Iris pigment epithelial cell (primary cell): Measurements from ENCODE around the gene OSR1.
"Not testable (repeated sequence)": the region's sequence is repeated elsewhere in the genome, so short reads cannot be mapped to it uniquely, and the experiment has no call there.

Source experiments
- DNase-seq: peaks from one replicate; pipeline ENCODE4 v3.0.0-alpha.2; 2011; ENCODE audit warnings: low read depth

The OSR1 gene

GRCh38 chr2:19358242-19359020 lies at the start of gene OSR1:
Gene OSR1 (minus strand): TSS chr2:19358623. CDS start chr2:19353805, 4,818 bp downstream.
- peak; percentile 71 for DNase-seq

GRCh38 chr2:19403785-19404184 lies 45.4 kb upstream of the OSR1 start:
- no peak for DNase-seq

- DNase-seq = no peak
Measured at GRCh38 chr2:19392191-19392590, 33.8 kb upstream of the OSR1 start.

DNA sequence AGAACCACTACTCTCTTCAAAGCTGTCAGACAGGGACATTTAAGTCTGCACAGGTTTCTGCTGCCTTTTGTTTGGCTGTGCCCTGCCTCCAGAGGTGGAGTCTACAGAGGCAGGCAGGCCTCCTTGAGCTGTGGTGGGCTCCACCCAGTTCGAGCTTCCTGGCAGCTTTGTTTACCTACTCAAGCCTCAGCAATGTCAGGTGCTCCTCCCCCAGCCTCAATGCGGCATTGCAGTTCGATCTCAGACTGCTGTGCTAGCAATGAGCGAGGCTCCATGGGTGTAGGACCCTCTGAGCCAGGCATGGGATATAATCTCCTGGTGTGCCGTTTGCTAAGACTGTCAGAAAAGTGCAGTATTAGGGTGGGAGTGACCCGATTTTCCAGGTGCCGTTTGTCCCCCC lies 31.0 kb upstream of the OSR1 start:
- not testable (repeated sequence) for DNase-seq

- no peak for DNase-seq
Measured at GRCh38 chr2:19380532-19380931, 22.1 kb upstream of the OSR1 start.

GRCh38 chr2:19378939-19379338 lies 20.5 kb upstream of the OSR1 start:
- DNase-seq = no peak

- no peak for DNase-seq
Measured at GRCh38 chr2:19377717-19378116, 19.3 kb upstream of the OSR1 start.

- DNase-seq = no peak
Measured at GRCh38 chr2:19373352-19373751, 14.9 kb upstream of the OSR1 start.

- no peak for DNase-seq
Measured at GRCh38 chr2:19371996-19372582, 13.7 kb upstream of the OSR1 start.

- DNase-seq = peak; percentile 63
Measured at GRCh38 chr2:19369341-19369955, 11.0 kb upstream of the OSR1 start.

DNA sequence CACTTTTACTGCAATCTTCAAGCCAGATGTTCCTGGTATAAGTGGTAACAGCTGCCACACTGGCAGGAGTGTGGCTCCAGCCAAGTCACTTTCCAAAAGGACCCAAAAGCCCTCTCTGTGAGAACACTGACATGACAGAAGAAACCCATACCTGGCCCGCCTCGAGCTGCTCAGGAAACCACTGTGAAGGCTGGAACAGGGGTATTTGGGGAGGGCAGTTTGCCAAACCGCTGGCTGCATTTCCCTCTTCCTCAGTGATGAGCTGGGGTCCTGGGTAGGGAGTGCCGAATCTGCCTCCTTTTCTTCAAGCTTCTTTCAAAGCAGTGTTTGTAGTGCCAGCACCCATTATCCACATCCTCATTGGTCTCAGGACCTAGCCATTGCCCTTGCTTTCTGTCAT lies 10.3 kb upstream of the OSR1 start:
- no peak for DNase-seq

DNA sequence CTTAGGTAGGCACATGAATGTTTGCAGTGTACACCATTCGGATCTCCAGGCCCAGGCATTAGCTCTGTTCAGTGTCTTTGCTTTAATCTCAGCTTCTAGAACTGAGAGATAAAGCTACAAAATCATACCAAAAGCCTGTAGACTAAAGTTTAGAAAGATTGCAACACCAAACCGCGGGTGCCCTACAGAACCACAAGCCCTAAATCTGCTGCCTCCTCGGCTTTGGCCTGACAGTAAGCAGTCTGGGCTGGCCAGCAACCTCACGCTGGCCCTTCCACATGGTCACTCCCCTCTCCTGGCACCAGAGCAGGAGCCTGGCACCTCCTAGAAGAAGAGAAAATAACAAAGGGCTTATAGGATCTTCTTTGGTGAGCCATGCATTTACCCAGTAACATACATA lies 8.9 kb upstream of the OSR1 start:
- no peak for DNase-seq

- DNase-seq = no peak
Measured at GRCh38 chr2:19365126-19365525, 6.7 kb upstream of the OSR1 start.

DNA sequence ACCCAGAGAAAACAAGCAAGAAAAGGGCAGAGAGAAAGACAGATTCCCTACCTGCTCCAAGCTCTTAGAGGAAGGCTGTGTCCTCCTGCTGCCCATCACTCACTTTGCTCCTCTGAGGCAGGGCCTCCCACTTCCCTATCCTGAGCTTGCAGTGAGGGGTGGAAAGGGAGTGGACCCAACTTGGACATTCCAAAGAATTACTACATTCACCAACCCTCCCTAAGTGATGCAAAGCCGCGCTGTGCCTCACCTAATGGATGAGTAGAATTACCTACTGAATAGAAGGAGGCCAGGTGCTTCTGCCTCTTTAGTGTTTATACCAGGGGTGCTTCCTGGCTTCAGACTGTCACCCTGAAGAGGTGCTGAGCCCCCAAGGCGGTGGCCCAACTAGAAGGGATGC lies 5.6 kb upstream of the OSR1 start:
- no peak for DNase-seq

DNA sequence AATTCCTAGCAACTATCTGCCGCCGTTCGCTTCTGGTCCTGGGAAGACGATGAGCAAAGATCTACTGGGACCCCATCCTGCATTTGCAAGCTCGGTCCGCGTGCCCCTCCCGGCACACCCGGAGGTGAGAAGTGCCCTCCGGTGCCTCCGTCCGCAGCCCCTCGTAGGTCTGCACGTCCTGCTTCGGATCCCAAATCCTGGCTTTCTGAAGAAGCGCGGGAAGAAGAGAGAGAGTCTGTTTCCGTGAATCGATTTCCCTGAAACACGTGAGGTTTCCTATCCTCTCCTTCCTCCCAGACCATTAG lies 5.0 kb upstream of the OSR1 start:
- DNase-seq = no peak

- DNase-seq = peak; percentile 80
Measured at GRCh38 chr2:19362755-19363473, 4.5 kb upstream of the OSR1 start.

DNA sequence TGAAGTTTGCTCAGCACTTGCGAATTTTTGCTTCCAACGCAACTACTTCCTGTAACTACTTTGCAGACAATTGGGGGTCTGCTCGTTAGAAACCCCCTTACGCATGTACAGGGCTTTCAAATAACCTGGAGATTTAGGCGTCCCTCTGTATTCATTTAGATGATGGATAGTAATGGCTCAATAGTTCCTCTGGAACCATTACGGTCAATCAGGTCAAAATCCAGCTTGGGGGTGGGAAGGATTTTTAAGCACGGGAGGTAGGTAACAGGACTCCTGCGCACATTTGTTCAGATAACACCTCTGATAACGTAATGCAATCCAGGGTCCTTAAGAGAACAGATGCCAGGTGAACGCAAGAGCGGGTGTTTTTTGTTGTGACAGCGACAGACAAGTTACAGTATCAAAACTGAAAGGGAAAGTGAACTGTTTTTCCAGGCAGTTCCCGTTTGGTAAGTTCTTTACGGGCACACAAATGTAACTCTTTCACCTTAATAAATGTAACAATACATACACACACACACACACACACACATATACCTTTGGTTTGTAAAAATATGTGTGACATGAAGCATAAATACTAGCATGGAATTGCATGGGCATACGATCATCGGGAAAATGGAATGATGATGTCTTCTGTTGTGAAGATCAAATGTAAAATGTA lies 3.8 kb upstream of the OSR1 start:
- peak; percentile 46 for DNase-seq

DNA sequence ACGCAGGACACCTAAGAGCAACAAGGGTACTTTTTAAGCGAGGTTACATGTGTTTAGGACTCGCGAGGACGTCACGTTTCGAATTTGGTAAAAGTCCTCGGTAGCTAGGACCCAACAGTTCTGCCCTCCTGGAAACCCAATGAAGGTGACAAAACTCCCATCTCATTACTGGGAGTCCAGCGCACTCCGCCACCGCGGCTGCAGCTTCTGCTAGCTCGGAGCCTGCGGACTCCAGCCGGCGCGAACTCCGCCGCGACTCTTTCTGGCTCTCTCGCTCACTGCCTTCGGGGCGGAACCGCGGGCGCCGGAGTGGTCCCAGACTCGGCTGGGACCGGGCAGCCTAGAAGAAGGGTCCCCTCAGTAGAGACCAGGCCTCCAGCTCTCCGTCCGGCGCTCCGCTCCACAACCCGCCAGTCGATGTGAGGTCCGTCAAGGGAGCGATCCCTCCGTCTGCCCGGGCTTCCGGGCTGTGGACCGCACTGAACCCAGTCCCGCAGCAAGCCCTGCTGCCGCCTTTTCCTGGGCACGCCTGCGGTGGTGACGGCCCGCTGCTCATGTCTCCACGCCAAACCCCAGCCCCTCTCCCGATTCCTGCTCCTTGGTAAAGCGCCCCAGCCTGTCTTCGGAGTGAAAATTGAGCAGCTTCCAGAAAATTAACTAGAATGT lies 3.0 kb upstream of the OSR1 start:
- DNase-seq = peak; percentile 39

DNA sequence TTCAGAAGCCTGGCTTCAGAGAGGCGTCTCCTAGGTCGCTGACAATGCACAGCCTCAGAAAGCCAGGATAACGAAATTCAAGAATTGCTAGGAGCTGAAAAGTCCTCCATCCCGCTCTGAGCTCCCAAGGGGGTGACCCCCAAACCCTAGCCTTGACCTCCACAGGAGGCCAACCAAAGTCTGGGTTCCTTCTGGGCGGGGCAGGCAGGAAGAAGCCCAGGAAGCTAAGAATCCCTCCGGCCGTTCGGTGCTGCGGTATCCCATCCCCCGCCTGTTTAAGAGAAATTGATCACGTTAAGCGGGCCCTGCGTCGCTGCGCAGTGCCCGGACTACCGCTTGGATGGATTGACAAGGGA lies 2.5 kb upstream of the OSR1 start:
- DNase-seq = no peak

DNA sequence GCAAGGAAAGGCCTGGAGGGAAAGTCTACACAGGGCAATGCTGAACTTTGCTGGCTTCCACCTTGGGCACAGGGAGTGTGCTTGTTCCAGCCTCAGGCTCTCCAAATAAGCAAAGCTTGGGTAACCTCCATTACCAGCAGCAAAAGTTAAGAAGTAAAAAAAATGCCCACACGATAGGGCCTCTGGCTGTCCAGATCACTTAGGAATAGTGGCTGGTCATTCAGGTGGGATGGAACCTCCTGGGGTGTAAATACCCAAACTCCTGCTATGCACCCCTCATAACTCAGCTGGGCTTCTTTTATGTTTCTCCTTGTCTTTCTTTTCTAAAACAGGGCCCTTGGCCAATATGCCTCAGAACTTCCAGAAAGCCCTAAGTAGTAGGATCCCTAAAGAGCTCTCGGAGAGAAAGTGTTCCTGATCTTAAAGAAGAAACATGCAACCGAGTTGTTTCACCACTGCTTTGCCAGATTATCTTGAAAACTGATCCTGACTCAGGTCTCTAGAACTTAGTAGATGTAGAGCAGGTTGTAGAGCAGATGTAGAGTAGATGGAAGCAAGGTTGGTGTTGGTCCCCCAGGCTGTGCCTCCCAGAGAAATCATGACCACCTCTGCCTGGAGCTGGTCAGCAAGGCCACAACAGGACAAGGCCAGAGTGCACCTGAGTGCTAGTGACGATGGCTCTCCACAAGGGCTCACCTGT lies 2.0 kb upstream of the OSR1 start:
- DNase-seq = no peak

DNA sequence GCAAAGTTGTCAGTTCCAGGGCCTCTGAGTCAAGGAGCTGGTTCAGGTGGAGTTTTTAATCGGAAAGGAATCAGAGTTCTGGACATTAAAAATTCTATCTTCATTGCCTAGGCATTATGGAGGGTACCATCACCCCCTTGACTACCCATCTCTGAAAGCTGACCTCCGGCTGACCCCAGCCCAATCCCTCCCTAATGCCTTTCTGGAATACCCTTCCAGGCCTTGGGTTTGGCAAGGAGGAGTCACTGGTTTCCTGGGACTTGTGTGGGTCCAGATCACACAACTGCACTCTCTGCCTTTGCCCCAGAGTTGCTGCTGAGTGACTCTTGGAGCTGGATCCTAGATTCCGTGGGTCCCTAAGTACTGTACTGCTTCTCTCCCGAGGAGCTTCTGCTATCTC lies 1.0 kb upstream of the OSR1 start:
- no peak for DNase-seq

- DNase-seq = no peak
Measured at GRCh38 chr2:19359021-19359357, 566 bp upstream of the OSR1 start.
